Measurements from ENCODE around the gene STK25.

DNA sequence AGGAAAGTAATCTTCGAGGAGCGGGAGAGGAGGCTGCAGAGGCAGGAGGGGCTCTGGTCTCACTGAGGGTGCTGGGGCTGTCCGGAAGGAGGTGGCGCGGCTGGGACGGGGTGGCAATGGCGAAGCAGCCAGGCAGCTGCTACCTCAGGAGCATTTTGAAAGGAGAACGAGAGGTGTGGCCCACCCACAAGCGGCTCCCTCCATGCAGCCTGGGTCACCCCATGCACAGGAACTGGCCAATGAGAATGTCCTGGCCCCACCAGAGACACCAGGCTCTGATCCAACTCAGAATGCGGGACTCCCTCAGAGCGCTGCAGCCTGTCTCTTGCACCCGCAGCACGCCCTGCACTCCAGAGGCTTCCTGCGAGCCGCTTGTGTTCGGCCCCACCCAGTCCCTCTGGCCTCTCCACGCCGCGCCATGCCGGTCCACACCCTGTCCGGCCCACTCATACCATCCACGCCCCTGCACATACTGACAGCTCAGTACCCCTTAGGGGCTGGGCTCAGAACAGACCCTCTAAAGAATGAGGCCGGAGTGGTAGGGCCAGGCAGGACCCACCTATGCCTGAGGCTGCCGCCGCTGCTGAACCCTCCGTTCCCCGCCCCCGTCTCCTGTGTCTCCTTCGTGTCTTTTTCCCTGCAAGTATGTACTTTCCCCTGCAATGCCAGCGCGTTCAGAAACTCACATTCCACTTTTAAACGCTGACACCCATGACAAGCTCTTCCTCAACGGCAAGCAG is 43.8 kb upstream of the STK25 start:
- TF ChIP-seq, protein P1, sequence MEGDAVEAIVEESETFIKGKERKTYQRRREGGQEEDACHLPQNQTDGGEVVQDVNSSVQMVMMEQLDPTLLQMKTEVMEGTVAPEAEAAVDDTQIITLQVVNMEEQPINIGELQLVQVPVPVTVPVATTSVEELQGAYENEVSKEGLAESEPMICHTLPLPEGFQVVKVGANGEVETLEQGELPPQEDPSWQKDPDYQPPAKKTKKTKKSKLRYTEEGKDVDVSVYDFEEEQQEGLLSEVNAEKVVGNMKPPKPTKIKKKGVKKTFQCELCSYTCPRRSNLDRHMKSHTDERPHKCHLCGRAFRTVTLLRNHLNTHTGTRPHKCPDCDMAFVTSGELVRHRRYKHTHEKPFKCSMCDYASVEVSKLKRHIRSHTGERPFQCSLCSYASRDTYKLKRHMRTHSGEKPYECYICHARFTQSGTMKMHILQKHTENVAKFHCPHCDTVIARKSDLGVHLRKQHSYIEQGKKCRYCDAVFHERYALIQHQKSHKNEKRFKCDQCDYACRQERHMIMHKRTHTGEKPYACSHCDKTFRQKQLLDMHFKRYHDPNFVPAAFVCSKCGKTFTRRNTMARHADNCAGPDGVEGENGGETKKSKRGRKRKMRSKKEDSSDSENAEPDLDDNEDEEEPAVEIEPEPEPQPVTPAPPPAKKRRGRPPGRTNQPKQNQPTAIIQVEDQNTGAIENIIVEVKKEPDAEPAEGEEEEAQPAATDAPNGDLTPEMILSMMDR (IDR thresholded peaks at IDR 0.05; ENCODE audit: insufficient read depth, low read depth, low read length): no peak
- no peak for TF ChIP-seq EZH2 (IDR thresholded peaks at IDR 0.05; ENCODE audit: insufficient read depth, low read length)
